OCI-LY7 (cell line): ENCODE data around the gene GPT2. TPM values are rescaled to one million over a fixed set of nuclear protein-coding genes. Genes with fewer than 3 reads are reported as not detected.

Experiments used
- BruUV-seq: library from RNA; stranded (reverse); fragments of 400-500 nt; replicated peaks from 2 replicates; lab custom pipeline; 2021; lab: Mats Ljungman, UMichigan
- CTCF ChIA-PET: fragments of 300-600 bp; sonication (Branson Sonifier 250); formaldehyde crosslinking; loops from one replicate; lab custom pipeline; 2022; ENCODE audit warnings: antibody characterized with exemption; ENCODE audit not compliant: unreplicated experiment; lab: Charles Lee
- POLR2A ChIA-PET: fragments of 300-600 bp; sonication (Branson Sonifier 250); formaldehyde crosslinking; loops from one replicate; lab custom pipeline; 2022; ENCODE audit warnings: antibody characterized with exemption; lab: Charles Lee
- DNase-seq: peaks from one replicate; pipeline ENCODE4 v3.0.0-alpha.2; 2015; ENCODE audit warnings: low spot score
- H2AFZ ChIP-seq: fragments of 200-600 bp; sonication (generic), shearing (Covaris generic); 2 replicates; pipeline ENCODE4 v1.6.1; 2014; ENCODE audit warnings: mild to moderate bottlenecking, antibody characterized with exemption, low read length, moderate library complexity
- H3K27ac ChIP-seq: fragments of 200-600 bp; sonication (generic); 2 replicates; pipeline ENCODE4 v1.5.1; 2014; ENCODE audit warnings: mixed run types, low read depth, mild to moderate bottlenecking, moderate library complexity, low read length, inconsistent platforms; ENCODE audit not compliant: poor library complexity, severe bottlenecking
- H3K36me3 ChIP-seq: fragments of 200-600 bp; sonication (generic); 2 replicates; pipeline ENCODE4 v1.6.1; 2014; ENCODE audit warnings: mild to moderate bottlenecking, antibody characterized with exemption, low read length, moderate library complexity, mixed read lengths; ENCODE audit not compliant: insufficient read depth
- H3K4me1 ChIP-seq: fragments of 200-600 bp; sonication (generic); 2 replicates; pipeline ENCODE4 v1.5.1; 2014; ENCODE audit warnings: mild to moderate bottlenecking, low read length; ENCODE audit not compliant: insufficient read depth, poor library complexity, severe bottlenecking
- H3K4me2 ChIP-seq: fragments of 200-600 bp; sonication (generic); 2 replicates; pipeline ENCODE4 v1.6.1; 2014; ENCODE audit warnings: mild to moderate bottlenecking, low read length
- H3K4me3 ChIP-seq: fragments of 200-600 bp; sonication (generic); 2 replicates; pipeline ENCODE4 v1.5.1; 2014; ENCODE audit warnings: mild to moderate bottlenecking, low read depth, low read length; ENCODE audit not compliant: poor library complexity, severe bottlenecking
- H3K79me2 ChIP-seq: fragments of 200-600 bp; sonication (generic); 2 replicates; pipeline ENCODE4 v1.6.1; 2016; ENCODE audit warnings: low read depth, mild to moderate bottlenecking, low read length, moderate library complexity, mixed read lengths; ENCODE audit not compliant: insufficient read depth
- H3K9me2 ChIP-seq: fragments of 200-600 bp; sonication (generic); 2 replicates; pipeline ENCODE4 v1.6.1; 2016; ENCODE audit warnings: mild to moderate bottlenecking, low read length, mixed read lengths; ENCODE audit not compliant: insufficient read depth
- H3K9me3 ChIP-seq: fragments of 200-600 bp; sonication (generic); 2 replicates; pipeline ENCODE4 v1.6.1; 2014; ENCODE audit warnings: mild to moderate bottlenecking, mixed run types, low read length, mixed read lengths
- H4K20me1 ChIP-seq: fragments of 200-600 bp; sonication (generic); 2 replicates; pipeline ENCODE4 v1.6.1; 2014; ENCODE audit warnings: mild to moderate bottlenecking, antibody characterized with exemption, low read length, moderate library complexity, mixed read lengths; ENCODE audit not compliant: insufficient read depth
- CTCF ChIP-seq: fragments of 200-600 bp; sonication (generic); conservative IDR thresholded peaks from 2 replicates; pipeline ENCODE4 v1.5.1; 2014; ENCODE audit warnings: mild to moderate bottlenecking, antibody characterized with exemption, low read length, moderate library complexity, mixed read lengths
- EZH2phosphoT487 ChIP-seq: fragments of 200-600 bp; sonication (generic); IDR thresholded peaks from 2 replicates; pipeline ENCODE4 v1.6.1; 2018; ENCODE audit warnings: low read depth, borderline replicate concordance, mild to moderate bottlenecking, mixed run types, antibody characterized with exemption, low read length, moderate library complexity, mixed read lengths
- intact Hi-C: fragments of 100-400 bp; cut with micrococcal nuclease; formaldehyde crosslinking; loops from one replicate; pipeline ENCODE4 v1.10.0; 2022; ENCODE audit not compliant: unreplicated experiment
- total RNA-seq, 2 experiments: library from RNA; depleted of rRNA in 1 of 2; stranded (reverse); fragments of >200 nt in 1 of 2; shearing (Covaris generic) in 1 of 2; gene quantifications; 2 replicates each; pipeline ENCODE4 v1.2.3, GENCODE V29; 2014 to 2022

Gene GPT2
- total RNA-seq, 2 experiments from 2014 or later, result 42.5 to 105 TPM

- ChIA-PET POLR2A (interaction anchor here (1.0 kb wide), 1 partner anchor 26 kb away, joined by 3 read pairs; no protein-coding TSS in a partner anchor), CTCF (no interaction called here)
- H3K79me2 ChIP-seq, result no peaks in the 10 kb centered on the region
- H3K9me3 ChIP-seq, result no peaks in the 10 kb centered on the region
- no peaks in the 10 kb centered on the region for H3K9me2 ChIP-seq
- H3K4me2 ChIP-seq, result no peak overlapping the region
- H3K36me3 ChIP-seq, result no peaks in the 10 kb centered on the region
- no TSS peak for BruUV-seq
- no peaks in the 10 kb centered on the region for H3K4me1 ChIP-seq
- intact Hi-C loops, result no loop called here
- no peak for DNase-seq
- no peak overlapping the region for H3K27ac ChIP-seq
- TF ChIP-seq CTCF (no peak), EZH2phosphoT487 (no peak)
- H2AFZ ChIP-seq, result no peak overlapping the region
- H3K4me3 ChIP-seq, result no peak overlapping the region
- H4K20me1 ChIP-seq, result no peaks in the 10 kb centered on the region
Observed at GRCh38 chr16:46858151-46858550, 26.0 kb upstream of the GPT2 start.

DNA sequence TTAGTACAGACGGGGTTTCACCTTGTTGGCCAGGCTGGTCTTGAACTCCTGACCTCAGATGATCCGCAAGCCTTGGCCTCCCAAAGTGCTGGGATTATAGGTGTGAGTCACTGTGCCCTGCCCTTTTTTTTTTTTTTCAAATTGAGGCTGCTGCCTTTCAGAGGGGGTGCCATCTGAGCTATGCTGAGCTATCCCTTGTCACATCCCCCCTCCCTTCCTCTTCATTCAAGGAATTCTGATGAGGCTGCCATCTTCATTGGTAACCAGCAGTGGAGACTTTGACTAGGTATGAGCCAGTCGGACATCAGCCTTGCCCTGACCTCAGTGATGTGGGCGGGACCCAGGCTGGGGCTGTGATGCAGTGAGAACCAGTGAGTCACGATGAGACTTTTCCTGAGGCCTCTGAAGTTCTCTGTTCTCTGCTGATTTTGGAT is 24.4 kb upstream of the GPT2 start:
- intact Hi-C loops, result no loop called here
- ChIA-PET POLR2A (interaction anchor here (0.6 to 0.8 kb wide), 2 partner anchors 12 to 14 kb away, joined by 3 read pairs; no protein-coding TSS in a partner anchor), CTCF (interaction anchor here (0.6 kb wide), 1 partner anchor 8 kb away, joined by 3 read pairs; no protein-coding TSS in a partner anchor)
- Histone ChIP-seq H3K27ac (no peak overlapping the region), H4K20me1 (no peaks in the 10 kb centered on the region), H3K79me2 (no peaks in the 10 kb centered on the region), H3K36me3 (no peaks in the 10 kb centered on the region), H3K4me2 (no peak overlapping the region), H3K4me3 (no peak overlapping the region), H3K4me1 (no peaks in the 10 kb centered on the region), H3K9me3 (no peaks in the 10 kb centered on the region), H2AFZ (no peak overlapping the region), H3K9me2 (no peaks in the 10 kb centered on the region)
- DNase-seq, result no peak
- TF ChIP-seq EZH2phosphoT487 (no peak), CTCF (no peak)
- no TSS peak for BruUV-seq
